Measurements from ENCODE around the gene MACC1. TPM values are rescaled to one million over a fixed set of nuclear protein-coding genes. Genes with fewer than 3 reads are reported as not detected.

Gene MACC1
- total RNA-seq, 1 donor from 2014 or later = 6.9 TPM

DNA sequence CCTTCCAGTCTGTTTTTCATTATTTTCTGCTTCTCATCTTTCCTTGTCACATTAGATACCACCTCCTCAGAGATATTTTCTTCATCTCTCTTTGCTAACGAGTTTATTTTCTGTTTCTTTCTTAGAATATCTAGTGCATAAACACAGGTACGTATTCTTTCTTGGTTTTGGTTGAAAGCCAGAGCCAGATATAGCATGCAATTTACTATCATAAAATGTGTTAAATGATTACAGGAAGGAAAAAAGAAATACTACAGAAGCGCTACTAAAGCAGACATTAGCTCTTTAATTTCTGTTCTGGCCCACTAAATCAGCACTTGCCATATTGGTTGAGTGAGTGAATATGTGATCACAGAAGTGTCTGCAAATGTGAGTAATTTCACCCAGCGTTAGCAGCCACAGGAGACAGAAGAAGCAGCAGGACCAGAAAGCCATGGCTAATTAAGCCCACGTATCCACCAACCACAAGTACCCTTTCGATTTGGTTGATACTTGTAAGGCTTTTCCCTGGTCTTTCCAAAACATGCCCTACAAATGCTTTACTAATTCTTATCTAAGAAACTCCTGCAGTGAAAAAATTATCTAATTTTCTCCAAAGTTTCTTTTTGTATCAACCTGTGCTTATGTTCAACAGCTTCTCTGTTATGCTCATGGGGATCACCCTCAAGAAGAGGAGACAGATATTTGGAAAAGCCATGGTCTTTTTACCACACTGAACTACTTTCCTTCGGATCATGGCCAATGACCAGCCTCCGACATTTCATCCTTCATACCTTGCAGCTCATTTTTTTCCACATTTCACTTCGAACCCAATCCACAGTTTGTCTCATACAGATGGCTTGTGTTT, 23.1 kb upstream of the MACC1 start:
- Histone ChIP-seq H3K4me1 (peaks cover 12% of the 10 kb centered on the region), H3K4me3 (no peak overlapping the region), H3K9me3 (no peaks in the 10 kb centered on the region), H3K27me3 (no peaks in the 10 kb centered on the region), H3K36me3 (no peaks in the 10 kb centered on the region), H3K27ac (no peak overlapping the region)
- intact Hi-C loops (cut with DNase I) = no loop called here
- no peak for DNase-seq (ENCODE audit: extremely low spot score in 2 of 2)
- TF ChIP-seq, protein P1, sequence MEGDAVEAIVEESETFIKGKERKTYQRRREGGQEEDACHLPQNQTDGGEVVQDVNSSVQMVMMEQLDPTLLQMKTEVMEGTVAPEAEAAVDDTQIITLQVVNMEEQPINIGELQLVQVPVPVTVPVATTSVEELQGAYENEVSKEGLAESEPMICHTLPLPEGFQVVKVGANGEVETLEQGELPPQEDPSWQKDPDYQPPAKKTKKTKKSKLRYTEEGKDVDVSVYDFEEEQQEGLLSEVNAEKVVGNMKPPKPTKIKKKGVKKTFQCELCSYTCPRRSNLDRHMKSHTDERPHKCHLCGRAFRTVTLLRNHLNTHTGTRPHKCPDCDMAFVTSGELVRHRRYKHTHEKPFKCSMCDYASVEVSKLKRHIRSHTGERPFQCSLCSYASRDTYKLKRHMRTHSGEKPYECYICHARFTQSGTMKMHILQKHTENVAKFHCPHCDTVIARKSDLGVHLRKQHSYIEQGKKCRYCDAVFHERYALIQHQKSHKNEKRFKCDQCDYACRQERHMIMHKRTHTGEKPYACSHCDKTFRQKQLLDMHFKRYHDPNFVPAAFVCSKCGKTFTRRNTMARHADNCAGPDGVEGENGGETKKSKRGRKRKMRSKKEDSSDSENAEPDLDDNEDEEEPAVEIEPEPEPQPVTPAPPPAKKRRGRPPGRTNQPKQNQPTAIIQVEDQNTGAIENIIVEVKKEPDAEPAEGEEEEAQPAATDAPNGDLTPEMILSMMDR (IDR thresholded peaks at IDR 0.05) = no peak
- TF ChIP-seq POLR2A (IDR thresholded peaks at IDR 0.05) (no peak), POLR2AphosphoS5 (IDR thresholded peaks at IDR 0.05; ENCODE audit: insufficient read depth in 1 of 2, low read depth in 1 of 2) (no peak)

DNA sequence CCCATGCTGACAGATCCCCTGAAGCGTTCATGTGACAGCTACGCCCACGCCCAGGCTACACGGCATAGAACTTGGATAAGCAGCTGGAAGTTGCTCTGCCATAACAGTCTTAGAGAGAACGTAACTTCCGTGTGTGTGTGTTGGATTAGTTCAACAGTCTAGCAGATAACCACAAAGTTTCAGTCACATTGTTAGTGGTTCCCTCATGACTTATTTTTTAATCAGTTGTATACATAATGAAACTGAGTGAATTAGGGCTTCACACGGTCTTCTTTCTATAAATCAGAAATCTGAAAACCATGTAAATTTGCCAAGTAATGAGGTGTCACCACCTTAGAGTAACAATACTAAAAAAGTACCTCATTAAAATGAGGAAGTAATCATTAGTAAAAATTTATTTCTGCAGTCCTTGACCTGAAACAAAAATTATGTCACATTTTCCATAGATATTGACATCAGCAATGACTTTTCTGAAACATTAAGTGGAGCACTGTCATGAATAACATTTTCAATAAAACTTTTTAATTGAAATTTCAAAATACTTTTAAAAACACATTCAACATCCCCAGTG, 21.7 kb upstream of the MACC1 start:
- DNase-seq (ENCODE audit: extremely low spot score in 2 of 2) = no peak
- intact Hi-C loops (cut with DNase I) = no loop called here
- H3K4me3 ChIP-seq = no peak overlapping the region
- TF ChIP-seq, protein P1 (IDR thresholded peaks at IDR 0.05) = no peak
- TF ChIP-seq POLR2A (IDR thresholded peaks at IDR 0.05) (no peak), POLR2AphosphoS5 (IDR thresholded peaks at IDR 0.05; ENCODE audit: insufficient read depth in 1 of 2, low read depth in 1 of 2) (no peak)
- H3K9me3 ChIP-seq = no peaks in the 10 kb centered on the region
- H3K36me3 ChIP-seq = no peaks in the 10 kb centered on the region
- peaks cover 7% of the 10 kb centered on the region for H3K4me1 ChIP-seq
- no peaks in the 10 kb centered on the region for H3K27me3 ChIP-seq
- H3K27ac ChIP-seq = no peak overlapping the region

DNA sequence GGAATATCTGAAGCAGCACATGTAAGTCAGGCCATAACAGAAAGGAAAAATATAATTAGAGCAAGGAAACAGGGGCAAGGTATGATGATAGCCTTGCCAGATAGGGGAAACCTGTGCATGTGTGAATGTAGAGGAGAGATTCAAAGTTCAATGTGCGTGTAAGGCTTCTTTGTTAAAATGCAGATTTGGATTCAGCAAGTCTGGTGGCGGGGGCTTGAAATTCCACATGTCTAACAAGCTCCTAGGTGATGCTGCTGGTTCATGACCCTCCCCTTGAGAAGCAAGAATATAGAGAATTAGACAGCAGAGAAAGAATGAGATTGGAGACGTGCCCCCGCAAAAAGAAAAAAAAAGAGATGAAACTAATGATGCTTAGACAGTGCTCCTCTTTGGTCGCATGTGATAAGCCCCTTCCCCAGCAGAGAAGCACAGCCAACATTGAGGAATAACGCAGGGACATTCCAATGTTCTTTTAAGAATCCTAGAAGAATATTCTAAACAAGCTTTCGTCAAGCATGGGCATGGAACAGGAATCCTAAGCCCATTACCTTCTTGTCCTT, 21.1 kb upstream of the MACC1 start:
- intact Hi-C loops (cut with DNase I) = no loop called here
- H3K27ac ChIP-seq = no peak overlapping the region

DNA sequence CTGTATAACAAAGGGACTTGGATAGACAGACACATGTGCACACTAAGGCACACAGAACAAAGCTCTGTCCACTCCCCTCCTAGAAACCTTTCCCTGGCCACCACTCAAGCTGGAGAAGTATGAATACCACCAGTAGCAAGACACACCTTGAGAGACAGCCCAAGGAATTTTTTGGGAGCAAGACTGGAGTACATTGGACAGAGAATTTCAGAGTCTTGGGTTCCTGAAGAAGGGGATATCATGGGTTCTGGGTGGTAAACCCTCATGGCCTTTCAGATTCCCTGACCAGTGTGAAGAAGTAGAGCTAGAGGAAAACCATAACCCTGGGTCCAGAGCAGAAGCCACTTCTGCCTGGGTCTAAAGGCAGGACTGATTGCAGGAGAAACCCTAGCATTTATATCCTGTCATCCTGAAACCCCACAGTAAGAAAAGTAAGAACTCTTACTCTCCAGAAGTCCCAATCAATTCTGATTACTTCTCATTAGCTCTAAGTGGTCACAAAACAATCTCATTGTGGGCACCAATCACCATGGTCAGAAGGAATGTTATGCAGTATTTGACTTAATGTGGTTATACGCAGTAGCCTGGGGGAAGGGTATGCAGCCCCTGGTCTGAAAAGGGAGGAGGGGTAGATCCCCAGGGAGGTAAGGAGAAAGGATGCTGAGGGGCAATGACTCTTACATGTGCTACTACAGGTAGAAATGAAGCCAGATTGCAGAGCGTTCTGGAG, 20.4 kb upstream of the MACC1 start:
- no peaks in the 10 kb centered on the region for H3K36me3 ChIP-seq
- H3K27ac ChIP-seq = no peak overlapping the region
- TF ChIP-seq, protein P1 (IDR thresholded peaks at IDR 0.05) = no peak
- no peak for TF ChIP-seq POLR2A (IDR thresholded peaks at IDR 0.05)
- no peak for TF ChIP-seq POLR2AphosphoS5 (IDR thresholded peaks at IDR 0.05; ENCODE audit: insufficient read depth in 1 of 2, low read depth in 1 of 2)
- no peak overlapping the region for H3K4me3 ChIP-seq
- no peak for DNase-seq (ENCODE audit: extremely low spot score in 2 of 2)
- H3K27me3 ChIP-seq = no peaks in the 10 kb centered on the region
- peaks cover 7% of the 10 kb centered on the region for H3K4me1 ChIP-seq
- no peaks in the 10 kb centered on the region for H3K9me3 ChIP-seq
- intact Hi-C loops (cut with DNase I) = no loop called here

More for the DNA sequence above, 21.1 kb upstream of the MACC1 start:
- Histone ChIP-seq H3K36me3 (no peaks in the 10 kb centered on the region), H3K27me3 (no peaks in the 10 kb centered on the region), H3K4me3 (no peak overlapping the region), H3K9me3 (no peaks in the 10 kb centered on the region), H3K4me1 (peaks cover 7% of the 10 kb centered on the region)
- TF ChIP-seq POLR2A (IDR thresholded peaks at IDR 0.05) = no peak
- TF ChIP-seq POLR2AphosphoS5 (IDR thresholded peaks at IDR 0.05; ENCODE audit: insufficient read depth in 1 of 2, low read depth in 1 of 2) = no peak
- TF ChIP-seq, protein P1 (IDR thresholded peaks at IDR 0.05) = no peak
- no peak for DNase-seq (ENCODE audit: extremely low spot score in 2 of 2)

Data from vagina (tissue), 2 donors.